Spleen (tissue), 7 donors: ENCODE measurements around the gene LRRC8D.

ENCODE experiments used
- CTCF ChIP-seq, 11 experiments: fragments of 200-600 bp in 7 of 11; fragments of 450-650 bp in 4 of 11; sonication (generic) in 4 of 11; IDR thresholded peaks in 8 of 11; conservative IDR thresholded peaks in 3 of 11; 1 replicate in 7 of 11; 2 replicates in 4 of 11; pipeline versions ENCODE4 v1.4.0 to v1.8.0; 2016 to 2021; ENCODE audit warnings: antibody characterized with exemption in 11 of 11, inconsistent platforms in 4 of 11, mild to moderate bottlenecking in 1 of 11
- POLR2A ChIP-seq, 3 donors: fragments of 450-650 bp; IDR thresholded peaks; one replicate each; pipeline ENCODE4 v1.5.1; 2017; ENCODE audit warnings: antibody characterized with exemption in 3 of 3, mild to moderate bottlenecking in 1 of 3
- POLR2AphosphoS5 ChIP-seq, 3 donors: sonication (generic); formaldehyde crosslinking; IDR thresholded peaks; one replicate each; pipeline ENCODE4 v1.5.1; 2017; ENCODE audit warnings: antibody characterized with exemption in 3 of 3
- donor health status: DM: no; HTN: no; CAD: no; lungs with moderate emphysema.
- donor health status: DM: no; HTN: no; CAD: no.
- donor health status: DM: no; HTN: no; CAD: no.

- TF ChIP-seq CTCF (IDR thresholded peaks at IDR 0.05 in 8 of 11, conservative IDR thresholded peaks at IDR 0.05 in 3 of 11) (no peak), POLR2A (IDR thresholded peaks at IDR 0.05) (no peak), POLR2AphosphoS5 (IDR thresholded peaks at IDR 0.05) (no peak)
Measured at GRCh38 chr1:89771991-89772560, 48.8 kb upstream of the LRRC8D start.
